ENCODE results near the gene CSNK2B.

The CSNK2B gene

DNA sequence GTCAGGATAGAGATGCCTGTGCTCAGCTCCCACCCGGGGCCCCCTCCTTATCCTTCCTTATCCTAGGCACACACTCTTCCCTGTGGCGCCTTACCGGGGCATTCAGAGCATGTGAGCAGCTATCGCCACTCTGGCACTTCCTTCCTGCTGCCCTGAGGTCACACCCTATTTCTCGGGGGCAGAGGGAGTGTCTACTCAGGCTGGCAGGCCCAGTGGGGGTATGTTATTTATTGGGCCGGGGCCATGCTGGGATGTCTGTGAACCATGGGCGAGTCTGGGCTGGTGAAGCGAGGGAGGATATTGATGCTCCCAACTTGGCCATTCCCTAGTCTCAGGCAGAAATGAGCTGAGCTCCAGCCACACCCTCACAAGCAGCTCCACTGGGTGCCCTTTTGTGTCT lies 45.4 kb downstream of the CSNK2B start:
- no peak for DNase-seq (ENCODE audit: low spot score)
- TF ChIP-seq, protein P1, sequence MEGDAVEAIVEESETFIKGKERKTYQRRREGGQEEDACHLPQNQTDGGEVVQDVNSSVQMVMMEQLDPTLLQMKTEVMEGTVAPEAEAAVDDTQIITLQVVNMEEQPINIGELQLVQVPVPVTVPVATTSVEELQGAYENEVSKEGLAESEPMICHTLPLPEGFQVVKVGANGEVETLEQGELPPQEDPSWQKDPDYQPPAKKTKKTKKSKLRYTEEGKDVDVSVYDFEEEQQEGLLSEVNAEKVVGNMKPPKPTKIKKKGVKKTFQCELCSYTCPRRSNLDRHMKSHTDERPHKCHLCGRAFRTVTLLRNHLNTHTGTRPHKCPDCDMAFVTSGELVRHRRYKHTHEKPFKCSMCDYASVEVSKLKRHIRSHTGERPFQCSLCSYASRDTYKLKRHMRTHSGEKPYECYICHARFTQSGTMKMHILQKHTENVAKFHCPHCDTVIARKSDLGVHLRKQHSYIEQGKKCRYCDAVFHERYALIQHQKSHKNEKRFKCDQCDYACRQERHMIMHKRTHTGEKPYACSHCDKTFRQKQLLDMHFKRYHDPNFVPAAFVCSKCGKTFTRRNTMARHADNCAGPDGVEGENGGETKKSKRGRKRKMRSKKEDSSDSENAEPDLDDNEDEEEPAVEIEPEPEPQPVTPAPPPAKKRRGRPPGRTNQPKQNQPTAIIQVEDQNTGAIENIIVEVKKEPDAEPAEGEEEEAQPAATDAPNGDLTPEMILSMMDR (IDR thresholded peaks at IDR 0.05; ENCODE audit: extremely low read depth, missing control alignments): no peak

GRCh38 chr6:31712296-31712695 lies 46.4 kb downstream of the CSNK2B start:
- DNase-seq (ENCODE audit: low spot score): no peak

GRCh38 chr6:31713465-31713864 lies 47.6 kb downstream of the CSNK2B start:
- no peak for DNase-seq (ENCODE audit: low spot score)
- TF ChIP-seq, protein P1 (IDR thresholded peaks at IDR 0.05; ENCODE audit: extremely low read depth, missing control alignments): no peak

More at GRCh38 chr6:31712296-31712695, 46.4 kb downstream of the CSNK2B start:
- TF ChIP-seq, protein P1 (IDR thresholded peaks at IDR 0.05; ENCODE audit: extremely low read depth, missing control alignments): no peak

DNA sequence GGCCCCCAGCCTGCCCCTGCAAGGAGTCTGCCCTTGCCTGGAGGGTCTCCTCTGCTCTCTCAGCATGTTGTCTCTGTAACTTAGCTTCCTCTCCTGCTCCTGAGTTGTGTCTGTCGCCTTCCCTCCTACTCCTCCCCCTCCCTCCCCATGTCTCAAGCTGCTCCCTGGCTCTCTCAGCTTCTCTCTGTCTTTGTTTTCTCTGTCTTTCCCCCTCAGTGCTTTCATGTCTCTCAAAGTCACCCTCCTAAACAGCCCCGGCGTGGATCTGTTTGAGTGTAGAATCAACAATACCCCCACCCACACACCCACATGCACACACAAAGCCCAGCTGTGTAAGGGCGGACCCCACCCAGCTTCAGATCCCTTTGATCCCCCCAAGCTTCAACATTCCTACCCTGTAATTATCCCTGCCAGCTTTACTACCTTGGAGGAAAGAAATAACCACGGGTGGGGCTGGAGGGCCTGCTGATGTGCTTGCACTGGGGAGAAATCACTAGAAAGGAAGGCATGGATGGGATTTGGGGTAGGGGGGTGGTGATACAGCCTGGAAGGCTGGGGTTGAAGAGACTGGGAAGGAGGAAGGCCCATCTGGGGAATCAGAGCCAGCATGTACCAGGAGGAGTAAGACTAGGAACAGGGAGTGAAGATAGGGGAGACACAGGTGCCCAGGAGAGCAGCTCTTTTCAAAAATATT lies 48.3 kb downstream of the CSNK2B start:
- TF ChIP-seq, protein P1 (IDR thresholded peaks at IDR 0.05; ENCODE audit: extremely low read depth, missing control alignments): no peak
- no peak for DNase-seq (ENCODE audit: low spot score)

- DNase-seq (ENCODE audit: low spot score): no peak
- TF ChIP-seq, protein P1 (IDR thresholded peaks at IDR 0.05; ENCODE audit: extremely low read depth, missing control alignments): no peak
Measured at GRCh38 chr6:31715022-31715958, 49.4 kb downstream of the CSNK2B start, which contains the start of gene LY6G6D. Gene LY6G6D (plus strand): TSS chr6:31715348. CDS start chr6:31715356, 8 bp downstream.

DNA sequence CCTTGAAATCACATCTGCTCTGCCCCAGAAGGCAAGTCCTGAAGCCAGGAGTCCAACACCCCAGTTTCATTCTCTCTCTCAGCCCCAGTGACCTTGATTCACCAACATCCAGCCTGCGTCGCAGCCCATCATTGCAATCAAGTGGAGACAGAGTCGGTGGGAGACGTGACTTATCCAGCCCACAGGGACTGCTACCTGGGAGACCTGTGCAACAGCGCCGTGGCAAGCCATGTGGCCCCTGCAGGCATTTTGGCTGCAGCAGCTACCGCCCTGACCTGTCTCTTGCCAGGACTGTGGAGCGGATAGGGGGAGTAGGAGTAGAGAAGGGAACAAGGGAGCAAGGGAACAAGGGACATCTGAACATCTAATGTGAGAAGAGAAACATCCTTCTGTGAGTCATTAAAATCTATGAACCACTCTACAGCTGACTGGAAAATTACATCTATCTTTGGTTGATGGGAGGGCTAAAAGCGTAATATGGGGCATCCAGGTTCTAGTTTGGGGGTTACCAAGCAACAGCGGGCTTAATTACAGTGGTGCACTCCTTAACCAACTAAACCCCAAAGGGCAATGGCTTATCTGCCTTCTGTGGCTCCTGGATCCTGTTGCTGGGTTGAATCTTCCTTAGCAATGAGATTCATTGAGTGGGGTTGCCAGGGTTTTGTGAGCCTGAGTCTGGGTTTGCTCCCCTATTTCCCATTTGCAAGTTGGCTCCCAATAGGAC lies 51.8 kb downstream of the CSNK2B start:
- no peak for DNase-seq (ENCODE audit: low spot score)
- TF ChIP-seq, protein P1 (IDR thresholded peaks at IDR 0.05; ENCODE audit: extremely low read depth, missing control alignments): no peak
